Upper lobe of left lung (tissue), 4 donors: ENCODE measurements around the gene BNC1.

Source experiments
- EP300 ChIP-seq, 4 donors: sonication (generic); formaldehyde crosslinking; IDR thresholded peaks; one replicate each; pipeline ENCODE4 v1.5.1; 2017; ENCODE audit warnings: antibody characterized with exemption in 4 of 4, control low read depth in 2 of 4
- POLR2A ChIP-seq, 4 donors: fragments of 450-650 bp; IDR thresholded peaks; one replicate each; pipeline ENCODE4 v1.5.1; 2016 to 2017; ENCODE audit warnings: antibody characterized with exemption in 4 of 4, mild to moderate bottlenecking in 2 of 4
- POLR2AphosphoS5 ChIP-seq, 2 donors: sonication (generic); formaldehyde crosslinking; IDR thresholded peaks; one replicate each; pipeline ENCODE4 v1.5.1; 2017; ENCODE audit warnings: antibody characterized with exemption in 2 of 2
- TF ChIP-seq, protein P1 (sequence below), 6 experiments: fragments of 450-650 bp in 4 of 6; fragments of 200-600 bp in 2 of 6; sonication (generic) in 2 of 6; IDR thresholded peaks; one replicate each; pipeline ENCODE4 v1.5.1; 2016 to 2019; ENCODE audit warnings: antibody characterized with exemption in 6 of 6

DNA sequence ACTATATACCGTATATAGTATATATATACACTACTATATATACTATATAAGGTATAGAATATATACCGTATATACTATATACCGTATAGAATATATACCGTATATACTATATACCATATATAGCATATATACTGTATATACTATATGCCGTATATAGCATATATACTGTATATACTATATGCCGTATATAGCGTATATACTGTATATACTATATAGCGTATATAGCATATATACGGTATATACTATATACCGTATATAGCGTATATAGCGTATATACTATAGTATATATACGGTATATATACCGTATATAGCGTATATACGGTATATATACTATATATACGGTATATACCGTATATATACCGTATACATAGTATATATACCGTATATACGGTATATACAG is 54.2 kb downstream of the BNC1 start:
- TF ChIP-seq, protein P1, sequence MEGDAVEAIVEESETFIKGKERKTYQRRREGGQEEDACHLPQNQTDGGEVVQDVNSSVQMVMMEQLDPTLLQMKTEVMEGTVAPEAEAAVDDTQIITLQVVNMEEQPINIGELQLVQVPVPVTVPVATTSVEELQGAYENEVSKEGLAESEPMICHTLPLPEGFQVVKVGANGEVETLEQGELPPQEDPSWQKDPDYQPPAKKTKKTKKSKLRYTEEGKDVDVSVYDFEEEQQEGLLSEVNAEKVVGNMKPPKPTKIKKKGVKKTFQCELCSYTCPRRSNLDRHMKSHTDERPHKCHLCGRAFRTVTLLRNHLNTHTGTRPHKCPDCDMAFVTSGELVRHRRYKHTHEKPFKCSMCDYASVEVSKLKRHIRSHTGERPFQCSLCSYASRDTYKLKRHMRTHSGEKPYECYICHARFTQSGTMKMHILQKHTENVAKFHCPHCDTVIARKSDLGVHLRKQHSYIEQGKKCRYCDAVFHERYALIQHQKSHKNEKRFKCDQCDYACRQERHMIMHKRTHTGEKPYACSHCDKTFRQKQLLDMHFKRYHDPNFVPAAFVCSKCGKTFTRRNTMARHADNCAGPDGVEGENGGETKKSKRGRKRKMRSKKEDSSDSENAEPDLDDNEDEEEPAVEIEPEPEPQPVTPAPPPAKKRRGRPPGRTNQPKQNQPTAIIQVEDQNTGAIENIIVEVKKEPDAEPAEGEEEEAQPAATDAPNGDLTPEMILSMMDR (IDR thresholded peaks at IDR 0.05) = no peak
- TF ChIP-seq POLR2AphosphoS5 (IDR thresholded peaks at IDR 0.05) (no peak), POLR2A (IDR thresholded peaks at IDR 0.05) (no peak), EP300 (IDR thresholded peaks at IDR 0.05) (no peak)
